GM13977 (cell line): Measurements from ENCODE around the gene IFITM1.
A peak's percentile ranks its signal among the peaks of the same experiment; 100 is the strongest.

Experiments used
- DNase-seq: peaks from one replicate; pipeline ENCODE4 v3.0.0; 2012; ENCODE audit warnings: low spot score
- CTCF ChIP-seq: IDR thresholded peaks from 2 replicates; pipeline ENCODE4 v1.5.1; 2012; ENCODE audit warnings: mild to moderate bottlenecking, control low read depth; ENCODE audit not compliant: insufficient read depth; ENCODE audit errors: extremely low read depth, missing control alignments
- in situ Hi-C: fragments of 300-500 bp; cut with MboI; formaldehyde crosslinking; loops from one replicate; pipeline ENCODE4 v1.12.0; 2022; ENCODE audit warnings: low sequenced_read_pairs, low pct_unique_long_range_greater_than_20kb, mixed read lengths, inconsistent platforms; ENCODE audit not compliant: unreplicated experiment

The IFITM1 gene

GRCh38 chr11:363948-364761, 50.3 kb downstream of the IFITM1 start:
- in situ Hi-C loops, result no loop called here
- peak; percentile 55 for TF ChIP-seq CTCF
- DNase-seq, result peak; percentile 70
